CD14-positive monocyte (primary cell): ENCODE data around the gene RAET1E. TPM values are rescaled to one million over a fixed set of nuclear protein-coding genes. Genes with fewer than 3 reads are reported as not detected.

Source experiments
- DNase-seq, 3 donors: peaks; one replicate each; pipeline ENCODE4 v3.0.0-alpha.2; 2011 to 2022
- H2AFZ ChIP-seq: 2 replicates; pipeline ENCODE4 v1.6.0; 2012; ENCODE audit warnings: mild to moderate bottlenecking, low read depth, low read length, inconsistent platforms; ENCODE audit not compliant: insufficient read depth, poor library complexity, severe bottlenecking
- H3K27ac ChIP-seq, 2 donors: 1 replicate in 1 of 2; 2 replicates in 1 of 2; pipeline ENCODE4 v1.5.1; 2012 to 2013; ENCODE audit warnings: low read length in 2 of 2, control low read depth in 1 of 2, inconsistent platforms in 1 of 2, low read depth in 1 of 2, mild to moderate bottlenecking in 1 of 2
- H3K27me3 ChIP-seq, 2 donors: one replicate each; pipeline versions ENCODE4 v1.6.0 to v1.6.1; 2011 to 2013; ENCODE audit warnings: low read length in 2 of 2; ENCODE audit not compliant: control insufficient read depth in 2 of 2, insufficient read depth in 2 of 2
- H3K36me3 ChIP-seq, 2 donors: replicated peaks in 1 of 2; 1 replicate in 1 of 2; 2 replicates in 1 of 2; pipeline versions ENCODE4 v1.5.1 to v1.6.1; 2012 to 2013; ENCODE audit warnings: low read length in 2 of 2, control low read depth in 1 of 2, inconsistent platforms in 1 of 2, mild to moderate bottlenecking in 1 of 2; ENCODE audit not compliant: insufficient read depth in 2 of 2, control insufficient read depth in 1 of 2
- H3K4me1 ChIP-seq, 2 donors: 1 replicate in 1 of 2; 2 replicates in 1 of 2; pipeline versions ENCODE4 v1.5.1 to v1.6.1; 2012 to 2013; ENCODE audit warnings: low read length in 2 of 2, control low read depth in 1 of 2, inconsistent platforms in 1 of 2, mild to moderate bottlenecking in 1 of 2, moderate library complexity in 1 of 2; ENCODE audit not compliant: insufficient read depth in 2 of 2, control insufficient read depth in 1 of 2
- H3K4me2 ChIP-seq: replicated peaks from 2 replicates; pipeline ENCODE3; 2012; ENCODE audit warnings: low read length, moderate library complexity, mild to moderate bottlenecking; ENCODE audit not compliant: poor library complexity, severe bottlenecking; ENCODE audit errors: extremely low read depth
- H3K4me3 ChIP-seq, 3 experiments: fragments of 200-600 bp in 1 of 3; sonication (generic) in 1 of 3; replicated peaks in 1 of 3; 1 replicate in 2 of 3; 2 replicates in 1 of 3; pipeline ENCODE4 v1.5.1; 2011 to 2013; ENCODE audit warnings: low read length in 3 of 3, mild to moderate bottlenecking in 3 of 3, control low read depth in 2 of 3, low read depth in 2 of 3, inconsistent platforms in 1 of 3, moderate library complexity in 1 of 3
- H3K79me2 ChIP-seq: 2 replicates; pipeline ENCODE4 v1.6.0; 2012; ENCODE audit warnings: mild to moderate bottlenecking, control low read depth, inconsistent platforms, low read length, moderate library complexity; ENCODE audit not compliant: insufficient read depth
- H3K9ac ChIP-seq: 2 replicates; pipeline ENCODE4 v1.6.0; 2017; ENCODE audit warnings: low read length, mild to moderate bottlenecking; ENCODE audit not compliant: insufficient read depth, poor library complexity, severe bottlenecking
- H3K9me3 ChIP-seq, 2 donors: replicated peaks in 1 of 2; 1 replicate in 1 of 2; 2 replicates in 1 of 2; pipeline versions ENCODE4 v1.5.1 to v1.6.1; 2012 to 2013; ENCODE audit warnings: low read length in 2 of 2, control low read depth in 1 of 2; ENCODE audit not compliant: control insufficient read depth in 1 of 2, insufficient read depth in 1 of 2
- H4K20me1 ChIP-seq: 2 replicates; pipeline ENCODE4 v1.6.0; 2012; ENCODE audit warnings: mild to moderate bottlenecking, low read length, control low read depth, moderate library complexity; ENCODE audit not compliant: insufficient read depth
- H3K27ac Mint-ChIP-seq, 7 donors: one replicate each; pipeline ENCODE4 v1.8.0; 2020; ENCODE audit warnings: mild to moderate bottlenecking in 7 of 7, mixed read lengths in 7 of 7, moderate library complexity in 6 of 7, inconsistent platforms in 2 of 7
- H3K27me3 Mint-ChIP-seq, 3 donors: one replicate each; pipeline ENCODE4 v1.8.0; 2021 to 2022; ENCODE audit warnings: low read depth in 3 of 3, mild to moderate bottlenecking in 3 of 3, mixed read lengths in 3 of 3, moderate library complexity in 3 of 3, inconsistent platforms in 1 of 3
- H3K36me3 Mint-ChIP-seq, 2 donors: one replicate each; pipeline ENCODE4 v1.8.0; 2020; ENCODE audit warnings: mixed read lengths in 2 of 2, inconsistent platforms in 1 of 2, mild to moderate bottlenecking in 1 of 2
- H3K4me1 Mint-ChIP-seq: one replicate; pipeline ENCODE4 v1.8.0; 2020; ENCODE audit warnings: mild to moderate bottlenecking, mixed read lengths
- H3K4me3 Mint-ChIP-seq, 2 donors: one replicate each; pipeline ENCODE4 v1.8.0; 2020; ENCODE audit warnings: mild to moderate bottlenecking in 2 of 2, mixed read lengths in 2 of 2, moderate library complexity in 1 of 2
- H3K9me3 Mint-ChIP-seq, 7 donors: one replicate each; pipeline ENCODE4 v1.8.0; 2020 to 2022; ENCODE audit warnings: mixed read lengths in 7 of 7, mild to moderate bottlenecking in 6 of 7, moderate library complexity in 6 of 7, inconsistent platforms in 2 of 7
- WGBS: methylation state at CpG from one replicate; pipeline ENCODE4 v1.1.5; 2013; ENCODE audit warnings: missing lambda C conversion rate; ENCODE audit not compliant: insufficient coverage; 5-methylcytosine and 5-hydroxymethylcytosine counted together
- intact Hi-C, 2 donors: fragments of 100-400 bp; cut with micrococcal nuclease; formaldehyde crosslinking; loops; one replicate each; pipeline versions ENCODE4 v1.15.0 to v1.15.1; 2023
- polyA plus RNA-seq, 3 donors: library from polyadenylated mRNA; depleted of rRNA in 1 of 3; unstranded in 2 of 3; stranded (reverse) in 1 of 3; fragments of 300-500 nt in 2 of 3; fragments of >200 nt in 1 of 3; fragmentation: Illumina TruSeq in 2 of 3; gene quantifications; 1 replicate in 2 of 3; 2 replicates in 1 of 3; pipeline ENCODE4 v1.2.3, GENCODE V29; 2012 to 2021
- TF ChIP-seq, protein P1 (sequence below): fragments of 200-600 bp; IDR thresholded peaks from one replicate; pipeline ENCODE4 v1.8.0; 2022; ENCODE audit warnings: antibody characterized with exemption, mild to moderate bottlenecking

Gene RAET1E
- polyA plus RNA-seq, 3 donors: not detected

DNA sequence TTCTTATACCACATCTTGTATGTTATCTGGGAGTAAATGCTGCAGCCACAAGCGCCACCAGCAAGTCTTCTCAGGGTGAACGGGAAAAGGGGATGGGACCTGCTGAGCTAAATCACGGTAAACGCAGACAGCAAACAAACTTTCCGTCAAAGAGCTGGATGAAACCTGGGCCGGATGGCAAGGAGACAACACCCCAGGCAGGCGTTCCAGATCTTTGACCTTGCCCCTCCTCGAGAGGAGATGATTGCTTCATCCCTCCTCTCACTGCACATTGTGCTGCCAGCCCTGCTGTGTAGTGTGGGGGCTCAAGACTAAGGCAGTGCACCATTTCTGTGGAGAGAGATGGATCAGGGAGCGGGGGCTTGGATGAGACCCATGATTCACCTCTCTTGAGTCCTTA is 9.8 kb downstream of the RAET1E start:
- Mint-ChIP-seq H3K36me3 (no peaks in the 10 kb centered on the region), H3K4me1 (peaks cover 4% of the 10 kb centered on the region), H3K27me3 (peaks cover 2 to 7% (median 6%) of the 10 kb centered on the region in 3 donors), H3K4me3 (no peak overlapping the region), H3K27ac (no peak overlapping the region), H3K9me3 (peaks cover 0 to 3% (median 0%) of the 10 kb centered on the region in 7 donors)
- H3K27me3 ChIP-seq: no peaks in the 10 kb centered on the region
- 70% methylated on average over 4 of the region's 9 CpGs for WGBS
- no peaks in the 10 kb centered on the region for H4K20me1 ChIP-seq
- intact Hi-C loops: no loop called here
- no peaks in the 10 kb centered on the region for H3K9me3 ChIP-seq
- no peak overlapping the region for H3K4me2 ChIP-seq
- no peak for DNase-seq
- no peaks in the 10 kb centered on the region for H3K4me1 ChIP-seq
- H2AFZ ChIP-seq: no peak overlapping the region
- no peak overlapping the region for H3K4me3 ChIP-seq
- TF ChIP-seq, protein P1, sequence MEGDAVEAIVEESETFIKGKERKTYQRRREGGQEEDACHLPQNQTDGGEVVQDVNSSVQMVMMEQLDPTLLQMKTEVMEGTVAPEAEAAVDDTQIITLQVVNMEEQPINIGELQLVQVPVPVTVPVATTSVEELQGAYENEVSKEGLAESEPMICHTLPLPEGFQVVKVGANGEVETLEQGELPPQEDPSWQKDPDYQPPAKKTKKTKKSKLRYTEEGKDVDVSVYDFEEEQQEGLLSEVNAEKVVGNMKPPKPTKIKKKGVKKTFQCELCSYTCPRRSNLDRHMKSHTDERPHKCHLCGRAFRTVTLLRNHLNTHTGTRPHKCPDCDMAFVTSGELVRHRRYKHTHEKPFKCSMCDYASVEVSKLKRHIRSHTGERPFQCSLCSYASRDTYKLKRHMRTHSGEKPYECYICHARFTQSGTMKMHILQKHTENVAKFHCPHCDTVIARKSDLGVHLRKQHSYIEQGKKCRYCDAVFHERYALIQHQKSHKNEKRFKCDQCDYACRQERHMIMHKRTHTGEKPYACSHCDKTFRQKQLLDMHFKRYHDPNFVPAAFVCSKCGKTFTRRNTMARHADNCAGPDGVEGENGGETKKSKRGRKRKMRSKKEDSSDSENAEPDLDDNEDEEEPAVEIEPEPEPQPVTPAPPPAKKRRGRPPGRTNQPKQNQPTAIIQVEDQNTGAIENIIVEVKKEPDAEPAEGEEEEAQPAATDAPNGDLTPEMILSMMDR: no peak
- H3K9ac ChIP-seq: no peak overlapping the region
- H3K79me2 ChIP-seq: no peaks in the 10 kb centered on the region
- no peaks in the 10 kb centered on the region for H3K36me3 ChIP-seq
- no peak overlapping the region for H3K27ac ChIP-seq

DNA sequence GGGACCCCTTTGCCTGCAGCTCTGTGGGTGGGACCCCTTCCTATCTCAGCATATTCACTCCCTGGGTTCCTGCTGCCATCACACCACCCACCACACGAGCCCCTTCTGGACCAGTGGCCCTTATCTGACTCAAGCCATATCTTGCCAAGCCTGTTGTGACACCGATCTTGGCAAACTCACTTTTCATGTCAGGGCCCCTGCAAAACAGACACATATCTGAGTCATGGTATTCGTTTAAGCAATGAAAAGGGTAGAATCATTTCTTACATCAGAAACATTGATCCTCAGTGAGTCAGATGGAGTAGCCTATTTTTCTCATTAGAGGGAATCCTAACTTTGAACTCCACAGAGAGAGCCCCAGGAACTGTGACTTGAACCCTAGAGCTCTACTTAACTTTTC is 10.6 kb downstream of the RAET1E start:
- Mint-ChIP-seq H3K9me3 (peaks cover 0 to 3% (median 0%) of the 10 kb centered on the region in 7 donors), H3K4me3 (no peak overlapping the region), H3K27ac (no peak overlapping the region), H3K4me1 (peaks cover 4% of the 10 kb centered on the region), H3K27me3 (peaks cover 2 to 8% (median 6%) of the 10 kb centered on the region in 3 donors), H3K36me3 (no peaks in the 10 kb centered on the region)
- Histone ChIP-seq H3K4me1 (no peaks in the 10 kb centered on the region), H3K79me2 (no peaks in the 10 kb centered on the region), H4K20me1 (no peaks in the 10 kb centered on the region), H3K27me3 (no peaks in the 10 kb centered on the region), H3K27ac (no peak overlapping the region), H3K4me3 (no peak overlapping the region), H3K9ac (no peak overlapping the region), H3K9me3 (no peaks in the 10 kb centered on the region), H3K36me3 (no peaks in the 10 kb centered on the region), H2AFZ (no peak overlapping the region), H3K4me2 (no peak overlapping the region)
- intact Hi-C loops: no loop called here
- TF ChIP-seq, protein P1: no peak
- WGBS: 86% methylated on average over 1 of the region's 3 CpGs
- no peak for DNase-seq
